Measurements from ENCODE around the gene TIAL1. TPM values are rescaled to one million over a fixed set of nuclear protein-coding genes. Genes with fewer than 3 reads are reported as not detected.

The TIAL1 gene
- total RNA-seq, 1 experiment from 2014 or later = 220 TPM

Other genes with a start within 250 kb of the TIAL1 start
- 96.7 TPM for gene RGS10, start 54.2 kb downstream of the TIAL1 start, total RNA-seq (2021; ENCODE audit: unreplicated experiment)
- gene BAG3, start 54.4 kb upstream of the TIAL1 start, total RNA-seq (2021; ENCODE audit: unreplicated experiment) = 57.0 TPM
- gene INPP5F, start 129.1 kb upstream of the TIAL1 start, total RNA-seq (2021; ENCODE audit: unreplicated experiment) = 21.6 TPM